Fibroblast of peridontal ligament (primary cell): ENCODE data around the gene HOXC10.

Experiments used
- DNase-seq: peaks from one replicate; pipeline ENCODE4 v3.0.0-alpha.2; 2010; ENCODE audit errors: extremely low read depth

The HOXC10 gene

GRCh38 chr12:53984901-53985691 lies at the start of gene HOXC10:
TSS of gene HOXC10 (plus strand) at chr12:53985146. CDS start at chr12:53985260, 114 bp downstream.
- DNase-seq, result peak; percentile 27

GRCh38 chr12:53935383-53936341 lies 49.3 kb upstream of the HOXC10 start:
- DNase-seq, result no peak

- no peak for DNase-seq
Measured at GRCh38 chr12:53937099-53937498, 47.8 kb upstream of the HOXC10 start.

GRCh38 chr12:53937596-53938325 lies 47.2 kb upstream of the HOXC10 start:
- DNase-seq, result no peak

- DNase-seq, result no peak
Measured at GRCh38 chr12:53938326-53939140, 46.4 kb upstream of the HOXC10 start, which contains the start of gene HOXC13. TSS of gene HOXC13 (plus strand) at chr12:53938831. CDS start at chr12:53938907, 76 bp downstream.

GRCh38 chr12:53939141-53940108 lies 45.5 kb upstream of the HOXC10 start:
- DNase-seq, result no peak

- no peak for DNase-seq
Measured at GRCh38 chr12:53940443-53941014, 44.4 kb upstream of the HOXC10 start.

GRCh38 chr12:53941187-53941586 lies 43.8 kb upstream of the HOXC10 start:
- DNase-seq, result no peak

GRCh38 chr12:53941750-53942149 lies 43.2 kb upstream of the HOXC10 start:
- no peak for DNase-seq

- DNase-seq, result no peak
Measured at GRCh38 chr12:53942467-53942997, 42.4 kb upstream of the HOXC10 start.

- no peak for DNase-seq
Measured at GRCh38 chr12:53944209-53944608, 40.7 kb upstream of the HOXC10 start.

GRCh38 chr12:53944907-53945847 lies 39.8 kb upstream of the HOXC10 start:
- no peak for DNase-seq

GRCh38 chr12:53947743-53948142 lies 37.2 kb upstream of the HOXC10 start:
- no peak for DNase-seq

- DNase-seq, result no peak
Measured at GRCh38 chr12:53948650-53949593, 36.0 kb upstream of the HOXC10 start.

- no peak for DNase-seq
Measured at GRCh38 chr12:53949631-53950436, 35.1 kb upstream of the HOXC10 start.

- no peak for DNase-seq
Measured at GRCh38 chr12:53950437-53950773, 34.5 kb upstream of the HOXC10 start.
